Loucy (cell line): ENCODE data around the gene NHSL2.

ENCODE experiments used
- CTCF ChIP-seq: fragments of 200-600 bp; sonication (generic); conservative IDR thresholded peaks from 2 replicates; pipeline ENCODE4 v1.5.1; 2014; ENCODE audit warnings: mild to moderate bottlenecking, antibody characterized with exemption, low read length
- EZH2phosphoT487 ChIP-seq: fragments of 200-600 bp; IDR thresholded peaks from 2 replicates; pipeline ENCODE4 v1.6.1; 2018; ENCODE audit warnings: antibody characterized with exemption, mild to moderate bottlenecking, moderate library complexity, borderline replicate concordance

GRCh38 chrX:72110051-72110875 is 199.6 kb downstream of the NHSL2 start:
- TF ChIP-seq CTCF (no peak), EZH2phosphoT487 (no peak)
